Body of pancreas (tissue), 4 donors: ENCODE measurements around the gene PAK3.

ENCODE experiments used
- POLR2A ChIP-seq, 3 donors: fragments of 450-650 bp; IDR thresholded peaks; one replicate each; pipeline ENCODE4 v1.6.1; 2016; ENCODE audit warnings: antibody characterized with exemption in 3 of 3, mild to moderate bottlenecking in 2 of 3
- TF ChIP-seq, protein P1 (sequence below), 7 experiments: fragments of 450-650 bp in 4 of 7; fragments of 200-600 bp in 3 of 7; sonication (generic) in 3 of 7; IDR thresholded peaks; one replicate each; pipeline ENCODE4 v1.5.1; 2016 to 2019; ENCODE audit warnings: antibody characterized with exemption in 7 of 7

- TF ChIP-seq, protein P1, sequence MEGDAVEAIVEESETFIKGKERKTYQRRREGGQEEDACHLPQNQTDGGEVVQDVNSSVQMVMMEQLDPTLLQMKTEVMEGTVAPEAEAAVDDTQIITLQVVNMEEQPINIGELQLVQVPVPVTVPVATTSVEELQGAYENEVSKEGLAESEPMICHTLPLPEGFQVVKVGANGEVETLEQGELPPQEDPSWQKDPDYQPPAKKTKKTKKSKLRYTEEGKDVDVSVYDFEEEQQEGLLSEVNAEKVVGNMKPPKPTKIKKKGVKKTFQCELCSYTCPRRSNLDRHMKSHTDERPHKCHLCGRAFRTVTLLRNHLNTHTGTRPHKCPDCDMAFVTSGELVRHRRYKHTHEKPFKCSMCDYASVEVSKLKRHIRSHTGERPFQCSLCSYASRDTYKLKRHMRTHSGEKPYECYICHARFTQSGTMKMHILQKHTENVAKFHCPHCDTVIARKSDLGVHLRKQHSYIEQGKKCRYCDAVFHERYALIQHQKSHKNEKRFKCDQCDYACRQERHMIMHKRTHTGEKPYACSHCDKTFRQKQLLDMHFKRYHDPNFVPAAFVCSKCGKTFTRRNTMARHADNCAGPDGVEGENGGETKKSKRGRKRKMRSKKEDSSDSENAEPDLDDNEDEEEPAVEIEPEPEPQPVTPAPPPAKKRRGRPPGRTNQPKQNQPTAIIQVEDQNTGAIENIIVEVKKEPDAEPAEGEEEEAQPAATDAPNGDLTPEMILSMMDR (IDR thresholded peaks at IDR 0.05) = no peak
- no peak for TF ChIP-seq POLR2A (IDR thresholded peaks at IDR 0.05)
Observed at GRCh38 chrX:111116666-111117065, 20.7 kb downstream of the PAK3 start.
